NCI-H345 treated with DMSO at 0.1 percent for 48 hours (cell line): ENCODE results near the gene TMTC1.

Experiments
- DNase-seq: peaks from one replicate; lab custom pipeline; 2025; ENCODE audit not compliant: unreplicated experiment; lab: John Stamatoyannopoulos, UW

Gene TMTC1

GRCh38 chr12:29781188-29781587 is 2.6 kb downstream of the TMTC1 start:
- DNase-seq: no peak

DNA sequence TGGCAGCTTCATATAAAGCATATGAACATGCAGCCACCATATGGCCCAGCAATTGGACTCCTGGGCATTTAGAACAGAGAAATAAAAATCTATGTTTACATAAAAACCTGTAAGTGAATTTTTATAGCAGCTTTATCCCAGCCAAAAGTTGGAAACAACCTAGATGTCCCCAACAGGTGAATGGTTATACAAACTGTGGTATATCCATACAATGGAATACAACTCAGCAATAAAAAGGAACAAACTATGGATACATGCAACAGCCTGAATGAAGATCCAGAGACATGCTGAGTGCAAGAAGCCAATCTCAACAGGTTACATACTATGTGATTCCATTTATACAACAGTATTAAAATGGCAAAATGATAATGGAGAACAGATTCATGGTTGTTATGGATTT is 3.7 kb downstream of the TMTC1 start:
- DNase-seq: no peak

DNA sequence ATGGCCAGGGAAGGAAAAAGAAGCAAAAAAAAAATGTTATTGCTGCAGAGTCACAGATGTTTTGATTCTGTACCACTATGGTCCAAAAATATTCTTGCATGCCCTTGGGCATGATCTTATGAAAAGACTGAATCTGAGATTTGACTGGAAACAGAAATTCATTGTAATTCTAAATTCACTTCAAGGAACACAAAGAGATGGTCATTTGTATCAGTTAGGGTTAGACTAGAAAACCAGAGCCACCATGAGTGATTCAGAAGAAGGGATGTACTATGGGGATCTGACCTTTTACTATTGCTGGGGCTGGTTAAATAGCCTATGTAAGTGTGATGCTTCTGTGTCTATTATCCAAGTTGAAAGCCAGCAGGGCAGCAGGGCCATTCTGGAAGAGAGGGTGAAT is 5.2 kb downstream of the TMTC1 start:
- DNase-seq: no peak

GRCh38 chr12:29773076-29773475 is 10.7 kb downstream of the TMTC1 start:
- DNase-seq: no peak

DNA sequence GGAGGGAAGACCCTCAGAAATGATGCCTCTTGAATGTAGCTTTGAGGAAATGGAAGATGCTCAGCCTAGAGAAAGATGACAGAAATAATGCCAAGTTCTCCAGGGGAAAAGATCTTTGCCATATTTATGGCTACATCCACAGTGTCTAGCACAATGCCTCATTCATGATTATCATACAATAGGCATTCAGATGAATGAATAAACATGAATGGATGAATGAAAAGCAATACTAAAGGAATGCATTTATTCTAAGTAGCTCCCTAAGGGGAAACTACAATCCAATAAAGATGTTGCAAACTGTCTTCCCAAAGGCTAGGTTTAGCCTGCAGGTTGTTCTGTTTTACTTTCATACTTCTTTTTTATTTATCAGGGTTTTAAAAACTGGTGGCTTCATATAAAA is 12.0 kb downstream of the TMTC1 start:
- DNase-seq: no peak

- DNase-seq: no peak
Observed at GRCh38 chr12:29771165-29771564, 12.6 kb downstream of the TMTC1 start.

GRCh38 chr12:29769162-29769858 is 14.4 kb downstream of the TMTC1 start:
- DNase-seq: no peak

- DNase-seq: no peak
Observed at GRCh38 chr12:29768372-29768771, 15.4 kb downstream of the TMTC1 start.

DNA sequence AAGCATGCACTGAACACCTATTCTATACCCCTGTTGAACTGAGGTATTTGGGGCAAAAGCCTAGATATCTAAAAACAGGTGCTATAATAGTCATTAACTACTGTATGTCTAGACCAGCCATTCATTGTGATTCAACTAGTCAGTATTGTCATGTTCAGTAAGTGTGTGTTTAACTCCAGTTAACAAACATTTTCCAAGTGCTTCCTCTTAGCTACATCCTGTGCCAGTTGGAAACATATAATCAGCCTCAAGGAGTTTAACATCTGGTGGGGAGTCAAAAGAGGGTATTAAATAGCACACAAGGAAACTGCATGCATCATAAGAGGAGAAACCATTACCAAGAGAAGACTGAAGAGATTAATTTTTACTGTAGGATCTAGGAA is 20.4 kb downstream of the TMTC1 start:
- peak; percentile 12 for DNase-seq

DNA sequence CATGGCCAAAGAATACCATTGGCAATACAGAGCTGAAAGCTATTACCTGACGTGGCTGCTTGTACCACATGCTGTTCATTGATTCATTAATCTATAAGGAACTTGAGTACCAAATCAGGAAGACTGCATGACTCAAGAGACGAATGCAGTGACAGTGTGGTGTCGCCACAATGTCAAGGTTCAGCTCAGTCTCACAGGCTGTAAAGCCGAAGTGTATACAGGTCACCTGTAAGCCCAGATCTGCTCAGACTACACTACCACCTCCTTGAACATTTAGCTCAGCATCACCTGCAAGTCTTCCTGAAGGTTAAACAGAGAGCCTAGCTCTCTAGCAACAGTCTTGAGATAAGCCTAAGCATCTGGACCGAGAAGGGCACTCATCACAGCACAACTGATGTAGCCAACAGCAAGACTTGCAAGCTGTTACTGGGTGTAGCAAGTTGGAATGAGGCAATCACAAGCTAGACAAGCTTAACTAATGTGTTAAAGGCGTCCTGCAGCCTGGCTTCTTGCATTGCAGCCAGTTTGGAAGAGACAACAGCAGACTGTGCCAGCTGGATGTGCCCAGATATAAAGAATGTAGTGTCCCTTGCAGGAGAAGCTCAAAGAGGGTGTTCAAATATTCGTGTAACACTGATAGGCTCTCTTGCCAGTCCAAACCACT is 21.0 kb downstream of the TMTC1 start:
- no peak for DNase-seq

GRCh38 chr12:29759950-29760349 is 23.8 kb downstream of the TMTC1 start:
- no peak for DNase-seq

DNA sequence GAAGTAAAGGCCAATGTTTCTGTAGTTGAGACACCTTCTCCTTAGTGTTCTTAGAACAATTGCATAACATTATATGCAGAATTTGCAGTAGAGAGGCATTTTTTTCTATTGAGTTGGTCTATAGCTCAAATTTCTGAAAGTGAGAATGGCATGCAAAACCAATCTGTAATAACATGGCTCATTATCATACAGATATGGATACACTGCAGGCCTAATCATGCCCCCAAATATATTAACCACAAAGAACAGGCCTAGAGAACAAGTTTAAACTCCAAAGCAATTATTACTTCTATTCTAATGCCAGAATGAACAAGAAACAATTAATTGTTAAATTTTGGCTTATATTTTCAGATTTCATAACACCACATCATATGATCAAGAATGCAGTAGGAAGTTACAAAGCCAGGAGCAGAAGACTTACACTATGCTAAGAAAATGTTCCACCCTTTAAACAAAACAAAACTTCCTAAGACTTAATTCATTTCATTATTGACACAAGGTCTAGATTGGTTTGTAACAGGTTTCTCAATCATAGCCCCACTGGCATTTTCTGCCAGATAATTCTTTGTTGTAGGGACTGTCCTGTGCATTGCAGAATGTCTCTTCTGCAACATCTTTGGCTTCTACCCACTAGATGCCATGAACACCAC is 26.9 kb downstream of the TMTC1 start:
- DNase-seq: no peak

- no peak for DNase-seq
Observed at GRCh38 chr12:29754235-29755189, 29.2 kb downstream of the TMTC1 start.

GRCh38 chr12:29752121-29752520 is 31.6 kb downstream of the TMTC1 start:
- DNase-seq: no peak

GRCh38 chr12:29751676-29752075 is 32.1 kb downstream of the TMTC1 start:
- DNase-seq: no peak

- DNase-seq: no peak
Observed at GRCh38 chr12:29750928-29751220, 32.9 kb downstream of the TMTC1 start.

GRCh38 chr12:29750131-29750927 is 33.4 kb downstream of the TMTC1 start:
- peak; percentile 87 for DNase-seq

DNA sequence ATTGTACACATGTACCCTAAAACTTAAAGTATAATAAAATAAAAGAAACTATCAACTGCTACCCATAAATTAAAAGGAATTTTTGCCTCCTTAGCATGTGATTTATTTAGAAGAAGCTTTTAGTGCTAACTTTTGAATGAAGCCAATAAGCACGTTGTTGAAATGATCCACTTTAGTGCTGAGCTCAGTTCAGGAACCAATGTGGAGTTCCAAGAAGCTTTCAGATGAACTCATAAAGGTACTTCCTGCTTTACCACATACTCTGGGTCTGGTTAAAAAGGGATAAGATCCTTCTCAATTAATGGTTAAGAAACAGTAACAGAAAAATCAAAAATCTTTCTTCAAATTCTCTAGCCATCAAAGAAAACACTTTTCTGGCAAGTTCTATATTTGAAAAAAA is 39.4 kb downstream of the TMTC1 start:
- DNase-seq: no peak

DNA sequence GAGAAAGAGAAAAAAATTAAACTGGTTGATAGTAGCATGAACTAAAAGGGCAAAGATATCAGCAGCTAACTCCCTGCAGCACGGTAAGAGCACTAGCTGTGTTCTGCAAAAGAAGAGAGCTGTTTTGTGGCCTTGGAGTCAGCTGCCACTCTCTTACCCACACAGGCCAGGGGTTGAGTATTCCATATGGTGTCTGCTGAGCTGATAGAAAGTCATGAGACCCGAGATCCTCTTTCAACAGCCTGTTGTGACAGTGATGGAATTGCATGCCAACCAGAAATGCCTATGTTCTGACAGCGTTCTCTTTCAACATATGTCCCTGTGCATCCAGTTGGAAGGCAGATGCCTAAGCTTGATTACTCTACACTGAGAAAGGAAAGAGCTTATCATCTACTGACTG is 39.9 kb downstream of the TMTC1 start:
- no peak for DNase-seq

DNA sequence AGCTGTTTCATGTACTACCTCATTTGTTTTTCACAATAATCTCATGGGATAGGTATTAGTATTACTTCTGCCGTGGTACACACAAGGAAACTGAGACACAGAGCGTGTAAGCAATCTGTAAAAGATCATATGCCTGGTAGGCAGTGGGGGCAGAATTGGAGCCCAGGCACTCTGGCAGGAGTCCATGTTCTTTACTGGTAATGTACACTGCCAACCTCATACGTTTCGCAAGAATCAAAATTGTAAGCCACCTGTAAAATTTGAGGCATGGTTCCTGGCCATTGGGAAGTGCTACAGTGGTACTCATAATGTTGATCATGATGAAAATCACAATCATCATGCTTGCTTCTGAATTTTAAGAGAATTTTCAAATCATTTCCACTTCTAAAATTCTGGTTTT is 40.7 kb downstream of the TMTC1 start:
- DNase-seq: no peak

- no peak for DNase-seq
Observed at GRCh38 chr12:29742646-29743045, 41.1 kb downstream of the TMTC1 start.
